GM21515 (cell line): ENCODE measurements around the gene NFIA.
A peak's percentile ranks its signal among the peaks of the same experiment; 100 is the strongest.

Experiments used
- ATAC-seq: cut with Tn5 transposase; IDR thresholded peaks from one replicate; pipeline ENCODE4 v1.9.1; 2021; ENCODE audit not compliant: unreplicated experiment

NFIA gene

GRCh38 chr1:61082311-61083012 is at the start of gene NFIA:
Gene NFIA (plus strand): TSS chr1:61082561.
- ATAC-seq, result no peak

GRCh38 chr1:61035880-61036279 is 46.5 kb upstream of the NFIA start:
- ATAC-seq, result no peak

GRCh38 chr1:61042466-61043009 is 39.8 kb upstream of the NFIA start:
- no peak for ATAC-seq

DNA sequence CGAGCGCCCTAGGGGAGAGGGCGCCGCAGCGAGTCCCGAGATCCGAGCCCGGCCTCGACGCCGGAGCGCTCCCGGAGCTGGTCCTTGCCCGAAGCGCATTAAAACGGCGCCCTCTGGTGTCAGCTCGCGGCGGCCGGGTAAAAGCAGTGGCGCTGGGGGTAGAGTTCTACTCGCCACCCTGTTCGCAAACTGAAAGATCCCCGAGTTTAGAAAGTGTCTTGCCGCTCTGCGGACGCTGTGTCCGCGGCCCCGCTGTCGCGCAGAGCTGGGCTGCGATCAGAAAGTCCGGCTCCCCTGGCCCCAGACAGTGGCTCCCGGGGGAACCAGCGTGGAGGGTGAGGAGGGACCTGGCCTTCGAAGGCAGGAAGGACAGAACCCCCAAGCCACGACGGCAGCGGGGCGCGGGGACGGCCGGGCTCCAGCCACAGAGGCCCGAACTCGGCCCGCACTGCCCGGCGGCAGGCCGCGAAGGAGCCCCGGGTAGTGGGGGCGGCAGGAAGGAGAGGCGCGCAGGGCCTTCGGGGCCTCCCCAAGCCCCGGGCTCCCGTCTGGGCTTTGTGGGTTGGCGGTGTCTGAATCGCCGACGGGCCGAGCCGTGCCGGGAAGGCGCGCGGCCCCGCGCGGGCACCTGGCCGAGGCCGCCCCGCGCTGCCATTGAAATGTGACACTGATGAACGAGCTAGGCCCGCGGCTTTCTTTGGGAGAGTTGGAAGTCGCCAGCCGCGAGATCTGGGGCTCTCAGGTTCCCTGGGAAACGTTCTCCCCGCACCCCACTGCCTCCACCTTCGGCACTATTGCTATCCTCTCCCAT is 39.1 kb upstream of the NFIA start:
- ATAC-seq, result no peak

DNA sequence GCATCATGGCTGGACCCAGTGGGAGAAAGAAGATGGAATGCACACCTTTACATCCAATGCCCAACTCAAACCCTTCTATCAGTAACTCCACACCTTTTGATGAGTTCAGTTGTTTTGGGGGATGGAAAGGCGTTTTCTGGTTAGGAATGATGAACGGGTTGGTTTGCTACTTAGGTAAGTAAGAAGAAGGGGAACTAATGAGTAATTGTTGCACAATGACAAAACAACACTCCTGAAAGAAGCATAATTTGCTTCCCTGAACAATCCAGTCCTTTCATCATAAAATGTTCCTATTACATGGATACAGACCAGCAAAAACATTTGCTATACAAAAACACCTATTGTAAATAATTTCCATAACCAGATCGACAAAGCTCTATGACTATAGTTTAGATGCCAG is 35.9 kb upstream of the NFIA start:
- no peak for ATAC-seq

DNA sequence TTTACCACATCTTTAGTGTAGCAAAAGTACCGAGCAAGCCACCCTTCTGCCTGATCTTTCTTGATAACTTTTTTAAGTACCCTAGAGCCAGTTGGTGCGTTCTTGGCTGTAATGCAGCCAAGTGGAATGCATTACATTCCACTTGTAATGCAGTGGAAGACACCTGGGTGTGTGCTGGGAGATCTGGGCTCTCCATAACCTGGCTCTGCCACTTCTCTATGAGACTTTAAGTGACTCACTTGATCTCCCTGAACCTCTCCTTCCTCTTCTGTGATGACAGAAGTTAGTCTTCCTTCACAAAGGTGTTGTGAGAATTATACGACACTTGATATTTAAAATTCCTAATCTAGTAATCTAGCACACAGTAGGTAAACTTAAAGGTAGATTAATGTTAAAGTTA is 35.3 kb upstream of the NFIA start:
- no peak for ATAC-seq

GRCh38 chr1:61049850-61050540 is 32.4 kb upstream of the NFIA start:
- ATAC-seq, result peak; percentile 75

DNA sequence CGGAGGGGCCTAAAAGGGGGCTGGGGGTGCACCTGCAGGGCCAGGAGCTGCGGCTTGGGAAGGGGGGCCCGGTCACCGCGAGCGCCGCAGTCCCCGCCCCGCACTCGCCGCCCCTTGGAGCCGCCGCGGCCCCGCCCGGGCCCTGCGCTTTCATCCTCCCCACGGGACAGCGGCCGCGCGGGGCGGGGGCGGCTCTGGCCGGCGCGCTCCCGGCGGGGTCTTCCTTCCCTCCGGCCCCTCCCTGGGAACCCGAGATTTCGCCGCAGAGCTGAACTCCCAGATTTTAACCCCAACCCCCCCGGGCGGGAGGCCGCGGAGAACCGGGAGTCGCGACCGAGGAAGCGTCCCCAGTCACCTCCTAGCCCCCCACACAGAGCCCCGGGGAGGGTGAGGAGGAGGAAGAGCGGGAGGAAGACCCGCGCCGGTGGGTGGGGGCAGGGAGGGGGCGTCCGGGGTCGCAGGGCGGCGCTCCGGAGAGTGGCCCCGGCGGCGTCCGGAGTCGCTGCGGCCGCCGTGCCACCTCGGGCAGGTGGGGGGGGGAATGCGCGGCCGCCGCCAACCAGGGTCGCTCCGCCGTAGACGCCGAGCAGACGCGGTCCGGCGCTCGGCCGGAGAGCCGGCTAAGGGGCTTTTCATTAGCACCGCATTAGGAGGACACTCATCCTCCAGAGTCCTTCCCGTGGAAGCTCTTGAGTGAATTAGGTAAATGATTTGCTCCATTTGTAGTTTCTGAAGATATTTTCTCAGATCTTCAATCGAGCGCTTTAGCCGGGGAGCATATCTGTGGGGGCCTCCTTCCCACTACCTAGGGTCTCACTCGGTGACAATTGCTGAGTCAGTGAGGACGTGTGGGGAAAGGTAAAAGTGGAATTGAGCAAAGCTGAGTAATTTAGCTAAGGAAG is 31.6 kb upstream of the NFIA start:
- peak; percentile 11 for ATAC-seq

DNA sequence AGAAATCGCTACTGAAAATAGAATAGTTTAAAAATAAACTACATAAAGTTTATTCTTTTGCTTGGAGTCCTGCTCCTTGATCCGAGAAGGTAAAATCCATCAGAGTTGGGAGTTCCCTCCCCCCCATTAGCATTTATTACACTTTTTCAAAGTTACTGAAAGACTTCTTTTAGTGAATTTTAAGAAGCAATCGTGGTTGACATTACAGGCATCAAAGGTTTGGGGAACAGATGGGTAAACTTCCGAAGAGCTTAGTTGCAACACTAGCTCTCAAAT is 31.0 kb upstream of the NFIA start:
- ATAC-seq, result no peak

- ATAC-seq, result no peak
Measured at GRCh38 chr1:61051719-61052394, 30.5 kb upstream of the NFIA start.

DNA sequence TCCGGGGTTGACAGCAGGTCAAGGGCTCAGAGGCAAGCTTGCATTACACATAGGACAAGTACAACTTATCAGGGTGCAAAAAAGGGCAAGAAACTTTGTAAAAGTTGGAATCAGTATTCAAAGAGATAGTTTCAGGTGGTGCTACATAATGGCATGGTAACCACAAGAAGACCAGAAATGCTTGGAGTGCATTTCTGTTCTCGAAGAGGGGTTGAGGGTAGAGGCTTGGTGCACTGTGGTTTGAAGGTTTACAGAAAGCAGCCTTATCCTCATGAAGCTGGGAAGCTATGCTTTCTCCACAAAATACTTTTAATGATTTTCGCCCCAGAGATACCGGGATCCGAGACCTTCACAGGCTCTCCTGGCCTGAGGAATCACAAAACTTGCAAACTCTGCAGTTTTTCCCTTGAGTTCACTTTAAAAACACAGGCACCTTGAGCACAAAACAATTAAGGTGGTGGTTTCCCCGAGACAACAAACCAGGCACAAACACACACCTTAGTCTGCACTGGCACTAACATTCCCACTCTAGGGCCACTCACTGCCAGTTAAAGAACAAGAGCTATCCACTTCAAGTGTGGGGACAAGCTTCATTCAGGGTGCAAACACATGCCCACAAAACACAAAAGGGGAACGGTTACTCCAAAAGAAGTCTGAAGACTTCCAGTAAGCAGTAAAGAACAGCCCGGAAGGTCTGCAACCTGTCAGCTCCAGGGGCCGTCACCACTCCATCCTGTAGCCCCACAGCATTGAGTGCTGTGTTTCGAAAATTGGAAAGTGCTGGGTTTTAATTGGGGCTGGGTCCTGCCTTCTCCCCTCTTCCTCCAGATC is 29.8 kb upstream of the NFIA start:
- ATAC-seq, result no peak

- ATAC-seq, result no peak
Measured at GRCh38 chr1:61053226-61053711, 29.1 kb upstream of the NFIA start.

- no peak for ATAC-seq
Measured at GRCh38 chr1:61053712-61054600, 28.4 kb upstream of the NFIA start.

DNA sequence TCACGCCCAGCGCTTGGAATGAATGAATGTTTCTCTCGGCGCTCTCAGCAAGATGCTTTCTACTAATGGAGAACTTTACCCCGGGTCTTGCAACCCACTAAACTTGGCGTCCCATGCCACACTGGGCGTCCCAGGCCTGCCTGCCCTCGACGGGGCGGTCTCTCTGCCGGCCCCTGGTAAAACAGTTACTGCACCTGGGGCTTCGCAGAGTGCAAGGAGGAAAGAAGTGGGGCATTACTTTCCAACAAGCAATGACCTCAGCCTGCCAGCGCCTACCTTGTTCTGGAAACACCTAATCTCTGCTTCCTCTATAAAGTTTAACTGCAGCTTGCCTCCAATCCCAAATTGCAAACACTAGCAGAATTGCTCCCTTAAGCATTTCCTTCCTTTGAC is 27.8 kb upstream of the NFIA start:
- no peak for ATAC-seq

GRCh38 chr1:61055110-61055614 is 27.2 kb upstream of the NFIA start:
- ATAC-seq, result no peak

DNA sequence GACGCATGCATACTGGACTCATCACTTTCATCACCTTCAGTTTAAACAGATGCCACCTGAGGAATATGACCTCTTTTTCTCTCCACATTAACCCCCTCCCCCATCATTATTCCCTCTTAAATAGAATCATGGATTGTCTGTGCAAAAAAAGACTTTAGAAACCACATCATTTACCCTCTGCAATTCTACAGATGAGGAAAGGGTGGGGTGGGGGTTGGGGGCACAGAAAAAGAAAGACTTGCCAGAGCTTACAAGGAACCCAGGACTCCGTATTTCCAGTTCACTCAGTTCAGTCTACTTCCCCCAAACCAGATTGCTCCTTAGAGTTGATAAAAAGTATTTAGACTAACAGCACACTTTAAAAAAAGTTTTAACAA is 26.2 kb upstream of the NFIA start:
- no peak for ATAC-seq

DNA sequence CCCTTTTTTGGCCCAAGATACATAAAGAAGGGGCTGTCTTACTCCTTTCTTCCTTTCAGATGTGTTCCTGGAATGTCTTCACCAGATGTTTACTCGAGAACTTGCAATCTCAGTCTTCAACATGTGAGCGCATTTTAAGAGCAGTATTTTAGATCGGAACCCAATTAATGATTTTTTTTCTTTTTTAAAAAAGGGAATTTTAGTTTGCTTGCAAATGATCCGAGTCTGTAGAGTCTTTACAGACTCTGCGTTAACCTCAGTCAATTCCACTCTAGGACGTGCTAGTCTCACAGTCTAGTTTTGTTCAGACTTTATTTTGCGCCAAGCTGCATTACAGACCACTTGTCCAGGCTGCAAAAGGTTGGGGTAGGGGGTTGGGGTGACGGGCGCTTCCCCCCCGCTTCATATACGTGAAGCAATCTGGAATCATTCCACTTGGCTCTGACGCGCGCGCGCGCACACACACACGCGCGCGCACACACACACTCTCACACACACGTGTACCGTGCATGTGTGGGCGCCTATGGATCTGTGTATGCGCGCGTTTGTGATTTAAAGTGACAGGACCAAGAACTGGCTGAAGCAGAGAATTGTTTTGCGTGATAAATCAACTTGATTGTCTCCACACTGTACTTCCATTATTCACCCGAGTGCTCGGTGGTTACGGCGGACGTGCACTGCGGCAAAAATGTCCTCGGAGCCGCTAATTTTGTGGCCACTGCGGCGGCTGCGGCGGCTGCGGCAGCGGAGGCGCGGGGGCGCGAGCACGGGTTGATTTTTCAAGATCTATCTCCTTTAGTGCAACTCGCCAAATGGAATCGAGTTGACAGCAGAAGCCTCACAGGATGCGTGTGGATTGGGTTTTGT is 25.6 kb upstream of the NFIA start:
- ATAC-seq, result no peak
